GM23338 (cell line): ENCODE data around the gene MUC13. TPM values are rescaled to one million over a fixed set of nuclear protein-coding genes. Genes with fewer than 3 reads are reported as not detected.

Source experiments
- ATAC-seq: fragments of 200-7000 bp; cut with Tn5 transposase; 3 replicates; pipeline ENCODE4 v1.9.1; 2020
- DNase-seq: peaks from one replicate; pipeline ENCODE4 v3.0.0-alpha.2; 2015; ENCODE audit warnings: low spot score
- H2AFZ ChIP-seq: fragments of 200-600 bp; sonication (generic); 2 replicates; pipeline ENCODE4 v1.8.0; 2016; ENCODE audit warnings: antibody characterized with exemption, mild to moderate bottlenecking, moderate library complexity
- H3F3A ChIP-seq: fragments of 200-600 bp; sonication (generic); replicated peaks from 2 replicates; pipeline ENCODE4 v1.8.0; 2017; ENCODE audit warnings: antibody characterized with exemption, mixed run types, low read depth
- H3K27ac ChIP-seq: fragments of 200-600 bp; sonication (generic); 2 replicates; pipeline ENCODE4 v1.6.1; 2016; ENCODE audit warnings: low read depth
- H3K27me3 ChIP-seq: fragments of 200-600 bp; sonication (generic); 2 replicates; pipeline ENCODE4 v1.8.0; 2016; ENCODE audit warnings: mild to moderate bottlenecking, mixed run types, moderate library complexity; ENCODE audit not compliant: insufficient read depth
- H3K36me3 ChIP-seq: fragments of 200-600 bp; sonication (generic); 2 replicates; pipeline ENCODE4 v1.8.0; 2016; ENCODE audit warnings: mild to moderate bottlenecking; ENCODE audit not compliant: insufficient read depth
- H3K4me1 ChIP-seq: fragments of 200-600 bp; sonication (generic); 2 replicates; pipeline ENCODE4 v1.8.0; 2016; ENCODE audit warnings: mild to moderate bottlenecking, moderate library complexity; ENCODE audit not compliant: insufficient read depth
- H3K4me2 ChIP-seq: fragments of 200-600 bp; sonication (generic); 2 replicates; pipeline ENCODE4 v1.7.1; 2017; ENCODE audit warnings: mixed run types
- H3K4me3 ChIP-seq: fragments of 200-600 bp; sonication (generic); 2 replicates; pipeline ENCODE4 v1.6.1; 2016; ENCODE audit warnings: mixed run types
- H3K79me2 ChIP-seq: fragments of 200-600 bp; sonication (generic); replicated peaks from 2 replicates; pipeline ENCODE4 v1.8.0; 2017; ENCODE audit warnings: mild to moderate bottlenecking; ENCODE audit not compliant: insufficient read depth
- H3K9me2 ChIP-seq: fragments of 200-600 bp; sonication (generic); 2 replicates; pipeline ENCODE4 v1.8.0; 2017; ENCODE audit not compliant: insufficient read depth
- H4K20me1 ChIP-seq: fragments of 200-600 bp; sonication (generic); replicated peaks from 2 replicates; pipeline ENCODE4 v1.8.0; 2017; ENCODE audit warnings: mild to moderate bottlenecking; ENCODE audit not compliant: insufficient read depth
- H3K27ac Mint-ChIP-seq: 2 replicates; pipeline ENCODE4 v1.8.0; 2020; ENCODE audit warnings: inconsistent platforms, mild to moderate bottlenecking, moderate library complexity, mixed read lengths
- H3K27me3 Mint-ChIP-seq: 3 replicates; pipeline ENCODE4 v1.8.0; 2022; ENCODE audit warnings: low read depth, mild to moderate bottlenecking, moderate library complexity, mixed read lengths, inconsistent platforms; ENCODE audit not compliant: insufficient read depth, poor library complexity
- H3K36me3 Mint-ChIP-seq: 3 replicates; pipeline ENCODE4 v1.8.0; 2021; ENCODE audit warnings: low read depth, mild to moderate bottlenecking, inconsistent platforms, moderate library complexity, mixed read lengths
- H3K4me1 Mint-ChIP-seq: 3 replicates; pipeline ENCODE4 v1.8.0; 2020; ENCODE audit warnings: mild to moderate bottlenecking, inconsistent platforms, mixed read lengths
- H3K4me3 Mint-ChIP-seq: 3 replicates; pipeline ENCODE4 v1.8.0; 2021; ENCODE audit warnings: moderate library complexity, mild to moderate bottlenecking, inconsistent platforms, mixed read lengths
- H3K9me3 Mint-ChIP-seq: 3 replicates; pipeline ENCODE4 v1.8.0; 2020; ENCODE audit warnings: moderate library complexity, mild to moderate bottlenecking, inconsistent platforms, mixed read lengths
- CREB1 ChIP-seq: fragments of 250-450 bp; sonication (Bioruptor Pico); IDR thresholded peaks from 2 replicates; pipeline ENCODE4 v1.5.0; 2020; ENCODE audit warnings: low read depth, mild to moderate bottlenecking, moderate library complexity
- EZH2 ChIP-seq: fragments of 200-600 bp; sonication (generic); IDR thresholded peaks from one replicate; pipeline ENCODE4 v1.8.0; 2017; ENCODE audit warnings: antibody characterized with exemption, mild to moderate bottlenecking, low read depth; ENCODE audit not compliant: unreplicated experiment
- EZH2phosphoT487 ChIP-seq: fragments of 200-600 bp; sonication (generic); IDR thresholded peaks from one replicate; pipeline ENCODE4 v1.8.1; 2018; ENCODE audit warnings: antibody characterized with exemption; ENCODE audit not compliant: unreplicated experiment
- JUNB ChIP-seq: IDR thresholded peaks from one replicate; pipeline ENCODE4 v1.6.1; 2016; ENCODE audit warnings: antibody characterized with exemption; ENCODE audit not compliant: unreplicated experiment
- NANOG ChIP-seq: IDR thresholded peaks from 2 replicates; pipeline ENCODE4 v1.6.1; 2016; ENCODE audit warnings: antibody characterized with exemption, borderline replicate concordance
- POLR2AphosphoS5 ChIP-seq: IDR thresholded peaks from 2 replicates; pipeline ENCODE4 v1.6.1; 2016; ENCODE audit warnings: antibody characterized with exemption, low read depth
- REST ChIP-seq: IDR thresholded peaks from one replicate; pipeline ENCODE4 v1.6.1; 2018; ENCODE audit warnings: antibody characterized with exemption; ENCODE audit not compliant: unreplicated experiment
- STAT1 ChIP-seq: IDR thresholded peaks from one replicate; pipeline ENCODE4 v1.6.1; 2016; ENCODE audit warnings: antibody characterized with exemption; ENCODE audit not compliant: unreplicated experiment
- ZNF114 ChIP-seq: fragments of 250-450 bp; sonication (Bioruptor Pico); IDR thresholded peaks from 2 replicates; pipeline ENCODE4 v1.5.0; 2020; ENCODE audit warnings: mild to moderate bottlenecking, moderate library complexity
- ZNF331 ChIP-seq: fragments of 250-450 bp; sonication (Bioruptor Pico); IDR thresholded peaks from 2 replicates; pipeline ENCODE4 v1.5.0; 2020; ENCODE audit warnings: low read depth, mild to moderate bottlenecking, moderate library complexity
- ZNF462 ChIP-seq: fragments of 250-450 bp; sonication (Bioruptor Pico); IDR thresholded peaks from 2 replicates; pipeline ENCODE4 v1.5.0; 2020; ENCODE audit warnings: mild to moderate bottlenecking, moderate library complexity
- long read RNA-seq: library from polyadenylated mRNA; unstranded; transcript quantifications from one replicate; pipeline ENCODE4 v2.0.0, GENCODE V29; 2020; ENCODE audit not compliant: unreplicated experiment
- polyA plus RNA-seq: library from polyadenylated mRNA; unstranded; fragments of >200 nt; fragmentation: Nextera tagmentation; extraction: Ambion mirVana; gene quantifications from 2 replicates; pipeline ENCODE4 v1.2.1, GENCODE V29; 2016
- total RNA-seq: library from RNA; depleted of rRNA; stranded (reverse); fragments of >200 nt; shearing (Covaris generic); gene quantifications from 2 replicates; pipeline ENCODE4 v1.2.3, GENCODE V29; 2014; rRNA removed
- TF ChIP-seq, protein P1 (sequence below), 2 experiments: fragments of 200-600 bp in 1 of 2; sonication (generic) in 1 of 2; conservative IDR thresholded peaks; 2 replicates each; pipeline versions ENCODE4 v1.5.1 to v1.6.1; 2016 to 2017; ENCODE audit warnings: antibody characterized with exemption in 2 of 2, low read depth in 2 of 2, mild to moderate bottlenecking in 2 of 2, moderate library complexity in 1 of 2
- TF ChIP-seq, protein P2 (sequence below): IDR thresholded peaks from 2 replicates; pipeline ENCODE4 v1.6.1; 2016; ENCODE audit warnings: antibody characterized with exemption

The MUC13 gene
- total RNA-seq (not detected in 2 replicates), polyA plus RNA-seq (not detected in 2 replicates)
- long read RNA-seq, result 0 reads

DNA sequence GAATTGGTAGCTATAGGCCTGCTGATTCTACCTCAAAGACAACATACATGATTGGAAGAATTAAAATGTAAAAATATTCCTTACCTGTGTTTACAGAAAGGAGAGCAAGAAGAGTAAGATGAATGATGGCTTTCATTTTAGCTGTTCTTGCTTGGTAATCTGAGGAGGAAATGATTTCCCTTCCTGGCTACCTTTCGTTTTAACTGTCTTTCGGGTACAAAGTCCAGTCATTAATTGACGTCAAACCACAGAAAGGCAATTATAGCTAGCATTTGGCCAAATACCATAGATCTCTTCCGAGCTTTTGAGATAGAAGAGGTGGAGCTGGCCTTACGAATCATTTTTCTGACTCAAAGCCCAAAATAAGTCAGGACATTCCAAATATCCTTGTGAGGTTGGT, at the start of gene MUC13:
TSS of gene MUC13 (minus strand) at position 175 of the 400 bp plus-strand sequence. CDS start at position 136, 39 bp downstream.
- peaks cover 9% of the 10 kb centered on the region for H3K27me3 Mint-ChIP-seq
- no peak for TF ChIP-seq EZH2phosphoT487
- TF ChIP-seq STAT1, result no peak
- no peak for TF ChIP-seq EZH2
- TF ChIP-seq, protein P1, sequence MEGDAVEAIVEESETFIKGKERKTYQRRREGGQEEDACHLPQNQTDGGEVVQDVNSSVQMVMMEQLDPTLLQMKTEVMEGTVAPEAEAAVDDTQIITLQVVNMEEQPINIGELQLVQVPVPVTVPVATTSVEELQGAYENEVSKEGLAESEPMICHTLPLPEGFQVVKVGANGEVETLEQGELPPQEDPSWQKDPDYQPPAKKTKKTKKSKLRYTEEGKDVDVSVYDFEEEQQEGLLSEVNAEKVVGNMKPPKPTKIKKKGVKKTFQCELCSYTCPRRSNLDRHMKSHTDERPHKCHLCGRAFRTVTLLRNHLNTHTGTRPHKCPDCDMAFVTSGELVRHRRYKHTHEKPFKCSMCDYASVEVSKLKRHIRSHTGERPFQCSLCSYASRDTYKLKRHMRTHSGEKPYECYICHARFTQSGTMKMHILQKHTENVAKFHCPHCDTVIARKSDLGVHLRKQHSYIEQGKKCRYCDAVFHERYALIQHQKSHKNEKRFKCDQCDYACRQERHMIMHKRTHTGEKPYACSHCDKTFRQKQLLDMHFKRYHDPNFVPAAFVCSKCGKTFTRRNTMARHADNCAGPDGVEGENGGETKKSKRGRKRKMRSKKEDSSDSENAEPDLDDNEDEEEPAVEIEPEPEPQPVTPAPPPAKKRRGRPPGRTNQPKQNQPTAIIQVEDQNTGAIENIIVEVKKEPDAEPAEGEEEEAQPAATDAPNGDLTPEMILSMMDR (conservative IDR thresholded peaks at IDR 0.05; ENCODE audit: low read depth in 2 of 2), result no peak
- TF ChIP-seq ZNF462 (CRISPR knock-in tag), result no peak
- TF ChIP-seq JUNB, result no peak
- TF ChIP-seq, protein P2, sequence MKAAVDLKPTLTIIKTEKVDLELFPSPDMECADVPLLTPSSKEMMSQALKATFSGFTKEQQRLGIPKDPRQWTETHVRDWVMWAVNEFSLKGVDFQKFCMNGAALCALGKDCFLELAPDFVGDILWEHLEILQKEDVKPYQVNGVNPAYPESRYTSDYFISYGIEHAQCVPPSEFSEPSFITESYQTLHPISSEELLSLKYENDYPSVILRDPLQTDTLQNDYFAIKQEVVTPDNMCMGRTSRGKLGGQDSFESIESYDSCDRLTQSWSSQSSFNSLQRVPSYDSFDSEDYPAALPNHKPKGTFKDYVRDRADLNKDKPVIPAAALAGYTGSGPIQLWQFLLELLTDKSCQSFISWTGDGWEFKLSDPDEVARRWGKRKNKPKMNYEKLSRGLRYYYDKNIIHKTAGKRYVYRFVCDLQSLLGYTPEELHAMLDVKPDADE, result no peak
- no peak for TF ChIP-seq ZNF114 (CRISPR knock-in tag)
- no peak for TF ChIP-seq CREB1 (CRISPR knock-in tag)
- no peak for TF ChIP-seq REST
- no peak for TF ChIP-seq NANOG
- TF ChIP-seq POLR2AphosphoS5, result no peak
- TF ChIP-seq ZNF331, result no peak
- H3K4me3 ChIP-seq, result no peak within 1 kb of the TSS
- H3K4me1 ChIP-seq, result no peaks in the 10 kb centered on the region
- H2AFZ ChIP-seq, result peak within 1 kb of the TSS; percentile 59; the same call in 1 of the 2 replicates
- H3K9me3 Mint-ChIP-seq, result no peaks in the 10 kb centered on the region
- H3K4me1 Mint-ChIP-seq, result no peaks in the 10 kb centered on the region
- H3K27me3 ChIP-seq, result no peaks in the 10 kb centered on the region
- no peak for DNase-seq
- H3K36me3 ChIP-seq, result no peaks in the 10 kb centered on the region
- no peak within 1 kb of the TSS for H3K27ac ChIP-seq
- ATAC-seq, result no peak
- no peaks in the 10 kb centered on the region for H3K79me2 ChIP-seq
- H3K4me2 ChIP-seq, result no peak within 1 kb of the TSS
- no peaks in the 10 kb centered on the region for H3F3A ChIP-seq
- H3K9me2 ChIP-seq, result peaks cover 4% of the 10 kb centered on the region; the same call in 1 of the 2 replicates
- no peaks in the 10 kb centered on the region for H3K36me3 Mint-ChIP-seq
- H3K27ac Mint-ChIP-seq, result no peak within 1 kb of the TSS
- no peaks in the 10 kb centered on the region for H4K20me1 ChIP-seq
- H3K4me3 Mint-ChIP-seq, result no peak within 1 kb of the TSS
